HepG2 (cell line): ENCODE measurements around the gene ARHGEF16. TPM values are rescaled to one million over a fixed set of nuclear protein-coding genes. Genes with fewer than 3 reads are reported as not detected.

Experiments used
- AHDC1 ChIP-seq: sonication (generic); formaldehyde crosslinking; IDR thresholded peaks from 2 replicates; pipeline ENCODE4 v1.5.1; 2020; ENCODE audit warnings: mild to moderate bottlenecking, missing genetic modification reagents, borderline replicate concordance
- ARID2 ChIP-seq: sonication (generic); formaldehyde crosslinking; IDR thresholded peaks from 2 replicates; pipeline ENCODE4 v1.8.1; 2022; ENCODE audit warnings: mild to moderate bottlenecking, missing genetic modification reagents, borderline replicate concordance
- FOXO1 ChIP-seq: sonication (generic); formaldehyde crosslinking; IDR thresholded peaks from 2 replicates; pipeline ENCODE4 v1.4.0; 2020; ENCODE audit warnings: missing genetic modification reagents
- HNF4G ChIP-seq, 2 experiments: sonication (generic) in 1 of 2; formaldehyde crosslinking in 1 of 2; IDR thresholded peaks; 2 replicates each; pipeline versions ENCODE4 v1.4.0 to v1.6.1; 2011 to 2020; ENCODE audit warnings: borderline replicate concordance in 2 of 2, low read depth in 2 of 2, mild to moderate bottlenecking in 2 of 2, low read length in 1 of 2, missing genetic modification reagents in 1 of 2, moderate library complexity in 1 of 2
- IRF1 ChIP-seq: sonication (generic); formaldehyde crosslinking; IDR thresholded peaks from 2 replicates; pipeline ENCODE4 v1.4.0; 2020; ENCODE audit warnings: low read depth, mild to moderate bottlenecking, missing genetic modification reagents
- KDM1A ChIP-seq: IDR thresholded peaks from 2 replicates; pipeline ENCODE4 v1.6.1; 2016; ENCODE audit warnings: missing compliant biosample characterization
- KLF13 ChIP-seq: sonication (generic); formaldehyde crosslinking; IDR thresholded peaks from 2 replicates; pipeline ENCODE4 v1.4.0; 2020; ENCODE audit warnings: mild to moderate bottlenecking, missing genetic modification reagents
- MED1 ChIP-seq: sonication (generic); formaldehyde crosslinking; IDR thresholded peaks from 2 replicates; pipeline ENCODE4 v1.4.0; 2020; ENCODE audit warnings: missing genetic modification reagents
- TERF1 ChIP-seq: sonication (generic); formaldehyde crosslinking; IDR thresholded peaks from 2 replicates; pipeline ENCODE4 v1.8.0; 2022; ENCODE audit warnings: mild to moderate bottlenecking, missing genetic modification reagents, moderate library complexity
- ZBTB3 ChIP-seq: sonication (generic); formaldehyde crosslinking; IDR thresholded peaks from 2 replicates; pipeline ENCODE4 v1.4.0; 2020; ENCODE audit warnings: low read depth, mild to moderate bottlenecking, moderate library complexity, missing genetic modification reagents, borderline replicate concordance
- ZFP36L2 ChIP-seq: sonication (generic); formaldehyde crosslinking; IDR thresholded peaks from 2 replicates; pipeline ENCODE4 v1.4.0; 2020; ENCODE audit warnings: missing genetic modification reagents
- ZNF274 ChIP-seq: sonication (generic); formaldehyde crosslinking; IDR thresholded peaks from 2 replicates; pipeline ENCODE4 v1.5.1; 2020; ENCODE audit warnings: mild to moderate bottlenecking, missing genetic modification reagents
- ZNF33A ChIP-seq: sonication (generic); formaldehyde crosslinking; IDR thresholded peaks from 2 replicates; pipeline ENCODE4 v1.5.1; 2020; ENCODE audit warnings: missing genetic modification reagents, mild to moderate bottlenecking, moderate library complexity, borderline replicate concordance
- ZNF597 ChIP-seq: sonication (generic); formaldehyde crosslinking; IDR thresholded peaks from 2 replicates; pipeline ENCODE4 v1.5.0; 2020; ENCODE audit warnings: missing genetic modification reagents
- ZNF790 ChIP-seq: sonication (generic); formaldehyde crosslinking; IDR thresholded peaks from 2 replicates; pipeline ENCODE4 v1.8.0; 2022; ENCODE audit warnings: missing genetic modification reagents, mild to moderate bottlenecking, borderline replicate concordance
- polyA plus RNA-seq, 8 experiments: library from polyadenylated mRNA; depleted of rRNA in 3 of 8; stranded (reverse) in 7 of 8; unstranded in 1 of 8; fragments of >200 nt; fragmentation: Illumina TruSeq in 4 of 8; extraction: Trizol in 4 of 8; gene quantifications; 2 replicates each; pipeline versions ENCODE4 v1.2.1 to v1.2.3, GENCODE V29; 2011 to 2016; ENCODE audit warnings: low read depth in 4 of 8, missing spikeins in 1 of 8, mixed read lengths in 1 of 8; ENCODE audit not compliant: insufficient read depth in 1 of 8
- total RNA-seq, 5 experiments: library from RNA; depleted of rRNA; stranded (reverse); fragments of >200 nt; fragmentation: Illumina TruSeq; extraction: Trizol; gene quantifications; 2 replicates each; pipeline ENCODE4 v1.2.3, GENCODE V29; 2016; ENCODE audit warnings: low read depth in 1 of 5
- TF ChIP-seq, protein P1 (sequence below): IDR thresholded peaks from 2 replicates; pipeline ENCODE4 v1.6.1; 2016; ENCODE audit warnings: mild to moderate bottlenecking, missing biosample characterization, missing genetic modification reagents
- TF ChIP-seq, protein P2 (sequence below): sonication (generic); formaldehyde crosslinking; IDR thresholded peaks from 2 replicates; pipeline ENCODE4 v1.4.0; 2020; ENCODE audit warnings: missing genetic modification reagents; ENCODE audit errors: not compliant biosample characterization

ARHGEF16 gene
- total and polyA plus RNA-seq, 2 of the 13 experiments (the other 11 are each of a cell fraction or from before 2014, with no cell fraction given) = 20.3 to 39.9 TPM

- no peak for TF ChIP-seq ZNF597 (CRISPR knock-in tag)
- peak; percentile 79; the same call in 1 of the 2 replicates for TF ChIP-seq TERF1
- no peak for TF ChIP-seq AHDC1 (CRISPR knock-in tag)
- no peak for TF ChIP-seq IRF1
- no peak for TF ChIP-seq ZFP36L2 (CRISPR knock-in tag)
- TF ChIP-seq, protein P1, sequence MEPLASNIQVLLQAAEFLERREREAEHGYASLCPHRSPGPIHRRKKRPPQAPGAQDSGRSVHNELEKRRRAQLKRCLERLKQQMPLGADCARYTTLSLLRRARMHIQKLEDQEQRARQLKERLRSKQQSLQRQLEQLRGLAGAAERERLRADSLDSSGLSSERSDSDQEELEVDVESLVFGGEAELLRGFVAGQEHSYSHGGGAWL = no peak; the same call in 1 of the 2 replicates
- TF ChIP-seq, protein P2, sequence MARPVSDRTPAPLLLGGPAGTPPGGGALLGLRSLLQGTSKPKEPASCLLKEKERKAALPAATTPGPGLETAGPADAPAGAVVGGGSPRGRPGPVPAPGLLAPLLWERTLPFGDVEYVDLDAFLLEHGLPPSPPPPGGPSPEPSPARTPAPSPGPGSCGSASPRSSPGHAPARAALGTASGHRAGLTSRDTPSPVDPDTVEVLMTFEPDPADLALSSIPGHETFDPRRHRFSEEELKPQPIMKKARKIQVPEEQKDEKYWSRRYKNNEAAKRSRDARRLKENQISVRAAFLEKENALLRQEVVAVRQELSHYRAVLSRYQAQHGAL (CRISPR knock-in tag) = peak; percentile 61
- peak; percentile 80 for TF ChIP-seq MED1 (CRISPR knock-in tag)
- TF ChIP-seq ARID2 (CRISPR knock-in tag) = no peak
- TF ChIP-seq FOXO1 (CRISPR knock-in tag) = 0 out of 2 replicates have a peak, but pooled peaks have one; percentile 13
- TF ChIP-seq ZNF274 (CRISPR knock-in tag) = 0 out of 2 replicates have a peak, but pooled peaks have one; percentile 17
- no peak for TF ChIP-seq HNF4G (IDR thresholded peaks at IDR 0.05; ENCODE audit: borderline replicate concordance, low read depth, low read length)
- no peak for TF ChIP-seq HNF4G (CRISPR knock-in tag; IDR thresholded peaks at IDR 0.05; ENCODE audit: borderline replicate concordance, low read depth)
- TF ChIP-seq ZBTB3 (CRISPR knock-in tag) = no peak
- no peak for TF ChIP-seq ZNF33A (CRISPR knock-in tag)
- TF ChIP-seq ZNF790 (CRISPR knock-in tag) = no peak
- TF ChIP-seq KLF13 = no peak
- peak; percentile 77; the same call in 1 of the 2 replicates for TF ChIP-seq KDM1A (CRISPR knock-in tag)
Observed at GRCh38 chr1:3453891-3454810, at the start of gene ARHGEF16 (continued).
